ENCODE data around the gene FSD2.
"Not testable (repeated sequence)": the region's sequence is repeated elsewhere in the genome, so short reads cannot be mapped to it uniquely, and the experiment has no call there.

FSD2 gene

GRCh38 chr15:82715003-82715402 is 90.9 kb downstream of the FSD2 start:
- DNase-seq, result no peak

GRCh38 chr15:82714016-82714415 is 91.9 kb downstream of the FSD2 start:
- DNase-seq, result no peak

- DNase-seq, result no peak
These were observed 93.8 kb downstream of the FSD2 start for GRCh38 chr15:82712036-82712435.

GRCh38 chr15:82710926-82711490 is 94.9 kb downstream of the FSD2 start:
- DNase-seq, result no peak

GRCh38 chr15:82710208-82710555 is 95.7 kb downstream of the FSD2 start:
- no peak for DNase-seq

- DNase-seq, result peak in 1 of 2 donors; percentile 36
These were observed 96.3 kb downstream of the FSD2 start, which contains the start of gene AP3B2 for GRCh38 chr15:82709421-82710207. AP3B2 (minus strand) TSS chr15:82709875; CDS start chr15:82709706, 169 bp downstream.

- DNase-seq, result peak in 1 of 2 donors; percentile 31
These were observed 96.8 kb downstream of the FSD2 start for GRCh38 chr15:82709081-82709420.

- DNase-seq, result not testable (repeated sequence)
These were observed 100.0 kb downstream of the FSD2 start for GRCh38 chr15:82705856-82706255.
